ENCODE results near the gene RS1. TPM values are rescaled to one million over a fixed set of nuclear protein-coding genes. Genes with fewer than 3 reads are reported as not detected.

The RS1 gene
- total RNA-seq, 1 experiment from 2014 or later, result not detected

DNA sequence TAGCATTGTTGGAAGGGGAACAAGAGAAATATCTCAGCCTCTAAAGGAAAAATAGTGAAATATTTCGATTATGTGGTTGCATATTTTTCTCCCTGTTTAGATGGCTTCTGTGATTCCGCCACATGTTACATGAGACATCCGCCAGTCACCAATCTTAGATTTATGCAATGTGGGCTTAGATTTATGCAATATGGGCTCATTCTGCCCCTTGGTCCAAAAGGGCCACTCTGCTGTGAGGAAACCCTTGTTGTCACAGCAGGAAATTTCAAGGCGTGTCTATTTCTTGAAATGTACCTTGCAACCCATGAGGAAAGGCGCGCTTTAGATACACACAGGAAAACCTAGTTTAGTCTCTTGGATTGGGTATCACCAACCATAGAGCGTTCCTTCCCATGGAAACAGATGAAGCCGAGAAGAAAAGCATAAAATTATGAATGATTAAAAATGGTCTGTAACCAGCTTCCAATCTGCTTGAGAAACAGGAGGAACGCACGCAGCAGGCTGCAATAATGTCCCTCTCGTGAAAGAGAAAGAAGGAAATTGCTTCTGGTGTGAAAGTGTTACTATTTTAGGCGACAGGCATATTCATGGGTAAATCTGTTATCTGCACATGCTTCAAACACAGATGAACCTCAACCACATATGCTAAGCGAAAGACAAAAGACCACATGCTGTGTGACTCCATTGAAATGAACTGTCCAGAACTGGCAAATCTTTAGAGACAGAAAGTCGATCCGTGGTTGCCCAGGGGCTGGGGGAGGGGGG, 3.7 kb downstream of the RS1 start:
- Mint-ChIP-seq H3K4me3 (ENCODE audit: low read depth, unreplicated experiment) (no peak overlapping the region), H3K36me3 (ENCODE audit: insufficient read depth, unreplicated experiment) (no peaks in the 10 kb centered on the region), H3K27ac (ENCODE audit: unreplicated experiment) (no peak overlapping the region), H3K4me1 (ENCODE audit: low read depth, unreplicated experiment) (no peaks in the 10 kb centered on the region), H3K27me3 (ENCODE audit: unreplicated experiment) (no peaks in the 10 kb centered on the region), H3K9me3 (ENCODE audit: low read depth, unreplicated experiment) (no peaks in the 10 kb centered on the region)
- CTCF ChIA-PET, result no interaction called here
- TF ChIP-seq, protein P1, sequence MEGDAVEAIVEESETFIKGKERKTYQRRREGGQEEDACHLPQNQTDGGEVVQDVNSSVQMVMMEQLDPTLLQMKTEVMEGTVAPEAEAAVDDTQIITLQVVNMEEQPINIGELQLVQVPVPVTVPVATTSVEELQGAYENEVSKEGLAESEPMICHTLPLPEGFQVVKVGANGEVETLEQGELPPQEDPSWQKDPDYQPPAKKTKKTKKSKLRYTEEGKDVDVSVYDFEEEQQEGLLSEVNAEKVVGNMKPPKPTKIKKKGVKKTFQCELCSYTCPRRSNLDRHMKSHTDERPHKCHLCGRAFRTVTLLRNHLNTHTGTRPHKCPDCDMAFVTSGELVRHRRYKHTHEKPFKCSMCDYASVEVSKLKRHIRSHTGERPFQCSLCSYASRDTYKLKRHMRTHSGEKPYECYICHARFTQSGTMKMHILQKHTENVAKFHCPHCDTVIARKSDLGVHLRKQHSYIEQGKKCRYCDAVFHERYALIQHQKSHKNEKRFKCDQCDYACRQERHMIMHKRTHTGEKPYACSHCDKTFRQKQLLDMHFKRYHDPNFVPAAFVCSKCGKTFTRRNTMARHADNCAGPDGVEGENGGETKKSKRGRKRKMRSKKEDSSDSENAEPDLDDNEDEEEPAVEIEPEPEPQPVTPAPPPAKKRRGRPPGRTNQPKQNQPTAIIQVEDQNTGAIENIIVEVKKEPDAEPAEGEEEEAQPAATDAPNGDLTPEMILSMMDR (IDR thresholded peaks at IDR 0.05; ENCODE audit: unreplicated experiment), result no peak
- intact Hi-C loops (cut with micrococcal nuclease; ENCODE audit: unreplicated experiment), result no loop called here
- no TSS peak for BruUV-seq (replicated peaks)
- no peak for DNase-seq

DNA sequence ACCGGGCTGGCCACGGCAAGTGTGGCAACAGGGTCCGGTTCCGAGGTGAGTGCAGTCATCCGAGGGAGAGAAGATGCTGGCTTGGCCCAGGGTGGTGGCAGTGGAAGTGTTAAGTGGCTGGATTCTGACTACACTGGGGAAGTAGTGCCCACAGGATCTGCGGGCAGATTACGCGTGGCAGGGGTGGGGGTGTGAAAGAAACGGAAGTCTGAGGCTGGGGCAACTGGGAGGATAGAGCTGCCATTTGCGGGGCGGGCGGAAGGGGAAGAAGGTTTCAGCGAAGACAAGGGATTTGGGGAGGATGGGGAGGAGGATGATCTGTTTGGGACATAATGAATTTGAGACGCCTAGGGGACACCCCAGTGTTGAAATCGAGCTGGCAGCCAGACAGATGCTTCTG, 5.3 kb downstream of the RS1 start:
- DNase-seq, result no peak
- intact Hi-C loops (cut with micrococcal nuclease; ENCODE audit: unreplicated experiment), result no loop called here
- H3K27ac Mint-ChIP-seq (ENCODE audit: unreplicated experiment), result no peak overlapping the region
- H3K27me3 Mint-ChIP-seq (ENCODE audit: unreplicated experiment), result no peaks in the 10 kb centered on the region
- CTCF ChIA-PET, result no interaction called here
- no peaks in the 10 kb centered on the region for H3K4me1 Mint-ChIP-seq (ENCODE audit: low read depth, unreplicated experiment)
- H3K36me3 Mint-ChIP-seq (ENCODE audit: insufficient read depth, unreplicated experiment), result no peaks in the 10 kb centered on the region
- H3K9me3 Mint-ChIP-seq (ENCODE audit: low read depth, unreplicated experiment), result no peaks in the 10 kb centered on the region
- H3K4me3 Mint-ChIP-seq (ENCODE audit: low read depth, unreplicated experiment), result no peak overlapping the region
- no TSS peak for BruUV-seq (replicated peaks)
- TF ChIP-seq, protein P1 (IDR thresholded peaks at IDR 0.05; ENCODE audit: unreplicated experiment), result no peak

DNA sequence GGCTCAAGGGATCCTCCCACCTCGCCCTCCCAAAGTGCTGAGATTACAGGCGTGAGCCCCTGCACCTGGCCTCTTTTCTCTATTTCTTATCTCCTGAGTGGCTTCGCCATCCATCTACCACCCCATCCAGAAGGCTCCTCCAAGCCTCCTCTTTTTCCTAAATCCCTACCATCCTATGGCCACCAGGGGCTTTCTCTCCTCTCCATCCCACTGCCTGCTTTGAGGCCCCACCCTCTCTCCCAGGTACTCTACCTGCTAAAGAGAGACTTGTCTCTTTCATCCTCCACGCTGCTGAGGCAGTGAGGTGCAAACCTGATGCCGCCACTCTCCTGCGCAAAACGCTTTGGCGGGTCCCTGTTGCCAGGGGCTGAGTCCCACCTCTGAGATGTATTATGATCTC, 7.0 kb downstream of the RS1 start:
- CTCF ChIA-PET, result no interaction called here
- peak; percentile 2 for DNase-seq
- Mint-ChIP-seq H3K9me3 (ENCODE audit: low read depth, unreplicated experiment) (no peaks in the 10 kb centered on the region), H3K4me3 (ENCODE audit: low read depth, unreplicated experiment) (no peak overlapping the region), H3K27ac (ENCODE audit: unreplicated experiment) (no peak overlapping the region), H3K36me3 (ENCODE audit: insufficient read depth, unreplicated experiment) (no peaks in the 10 kb centered on the region), H3K4me1 (ENCODE audit: low read depth, unreplicated experiment) (no peaks in the 10 kb centered on the region), H3K27me3 (ENCODE audit: unreplicated experiment) (no peaks in the 10 kb centered on the region)
- intact Hi-C loops (cut with micrococcal nuclease; ENCODE audit: unreplicated experiment), result no loop called here
- no TSS peak for BruUV-seq (replicated peaks)
- TF ChIP-seq, protein P1 (IDR thresholded peaks at IDR 0.05; ENCODE audit: unreplicated experiment), result no peak

DNA sequence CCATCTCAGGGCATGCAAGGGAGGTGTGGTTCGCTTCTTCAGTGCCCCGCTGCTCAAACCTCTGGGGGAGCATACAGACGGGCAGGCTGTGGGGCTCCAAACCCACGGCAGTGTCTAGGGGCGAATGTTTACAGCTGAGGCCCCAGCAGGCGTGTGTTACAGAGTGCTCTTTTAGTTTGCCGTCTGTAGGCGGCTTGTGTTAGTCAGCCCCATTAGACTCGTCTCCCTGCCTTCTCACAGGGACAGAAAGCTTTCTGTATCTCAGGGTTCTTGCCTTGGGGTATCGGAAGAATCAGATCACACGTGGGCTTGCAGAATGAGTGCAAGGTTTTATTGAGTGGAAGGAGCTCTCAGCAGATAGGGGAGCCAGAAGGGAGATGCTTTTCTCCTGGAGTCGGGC, 10.6 kb downstream of the RS1 start:
- Mint-ChIP-seq H3K27ac (ENCODE audit: unreplicated experiment) (no peak overlapping the region), H3K27me3 (ENCODE audit: unreplicated experiment) (no peaks in the 10 kb centered on the region), H3K4me1 (ENCODE audit: low read depth, unreplicated experiment) (no peaks in the 10 kb centered on the region), H3K4me3 (ENCODE audit: low read depth, unreplicated experiment) (no peak overlapping the region), H3K36me3 (ENCODE audit: insufficient read depth, unreplicated experiment) (no peaks in the 10 kb centered on the region), H3K9me3 (ENCODE audit: low read depth, unreplicated experiment) (no peaks in the 10 kb centered on the region)
- no peak for DNase-seq
- intact Hi-C loops (cut with micrococcal nuclease; ENCODE audit: unreplicated experiment), result no loop called here
- BruUV-seq (replicated peaks), result no TSS peak
- TF ChIP-seq, protein P1 (IDR thresholded peaks at IDR 0.05; ENCODE audit: unreplicated experiment), result no peak
- CTCF ChIA-PET, result no interaction called here

Data from Calu3 (cell line).